Calu3 (cell line): ENCODE measurements around the gene VWF. TPM values are rescaled to one million over a fixed set of nuclear protein-coding genes. Genes with fewer than 3 reads are reported as not detected.

Source experiments
- BruUV-seq: library from RNA; stranded (reverse); fragments of 400-500 nt; replicated peaks from 2 replicates; lab custom pipeline; 2021; lab: Mats Ljungman, UMichigan
- CTCF ChIA-PET: fragments of 300-600 bp; sonication (Branson Sonifier 250); formaldehyde crosslinking; loops from one replicate; lab custom pipeline; 2022; ENCODE audit warnings: antibody characterized with exemption; lab: Charles Lee
- DNase-seq: peaks from one replicate; pipeline ENCODE4 v3.0.0; 2022
- H3K27ac Mint-ChIP-seq: one replicate; pipeline ENCODE4 v1.8.0; 2022; ENCODE audit warnings: mixed read lengths; ENCODE audit not compliant: unreplicated experiment
- H3K27me3 Mint-ChIP-seq: one replicate; pipeline ENCODE4 v1.8.0; 2022; ENCODE audit warnings: mixed read lengths; ENCODE audit not compliant: unreplicated experiment
- H3K36me3 Mint-ChIP-seq: one replicate; pipeline ENCODE4 v1.8.0; 2022; ENCODE audit warnings: mild to moderate bottlenecking, moderate library complexity, mixed read lengths; ENCODE audit not compliant: insufficient read depth, unreplicated experiment
- H3K4me1 Mint-ChIP-seq: one replicate; pipeline ENCODE4 v1.8.0; 2022; ENCODE audit warnings: mild to moderate bottlenecking, low read depth, mixed read lengths; ENCODE audit not compliant: unreplicated experiment
- H3K4me3 Mint-ChIP-seq: one replicate; pipeline ENCODE4 v1.8.0; 2022; ENCODE audit warnings: mild to moderate bottlenecking, low read depth, moderate library complexity, mixed read lengths; ENCODE audit not compliant: unreplicated experiment
- H3K9me3 Mint-ChIP-seq: one replicate; pipeline ENCODE4 v1.8.0; 2022; ENCODE audit warnings: low read depth, mixed read lengths; ENCODE audit not compliant: unreplicated experiment
- intact Hi-C: fragments of 100-400 bp; cut with micrococcal nuclease; formaldehyde crosslinking; loops from one replicate; pipeline ENCODE4 v1.10.0; 2022; ENCODE audit not compliant: unreplicated experiment
- total RNA-seq: library from RNA; stranded (reverse); gene quantifications from 2 replicates; pipeline ENCODE4 v1.2.3, GENCODE V29; 2022
- TF ChIP-seq, protein P1 (sequence below): fragments of 200-600 bp; IDR thresholded peaks from one replicate; pipeline ENCODE4 v1.8.0; 2022; ENCODE audit warnings: antibody characterized with exemption; ENCODE audit not compliant: unreplicated experiment

VWF gene
- total RNA-seq, 1 experiment from 2014 or later: not detected

GRCh38 chr12:5909560-5909959, 214.9 kb downstream of the VWF start:
- CTCF ChIA-PET: no interaction called here
- Mint-ChIP-seq H3K27me3 (peaks cover 73% of the 10 kb centered on the region), H3K27ac (no peak overlapping the region), H3K9me3 (no peaks in the 10 kb centered on the region), H3K4me3 (no peak overlapping the region), H3K4me1 (no peaks in the 10 kb centered on the region), H3K36me3 (no peaks in the 10 kb centered on the region)
- intact Hi-C loops: no loop called here
- TF ChIP-seq, protein P1, sequence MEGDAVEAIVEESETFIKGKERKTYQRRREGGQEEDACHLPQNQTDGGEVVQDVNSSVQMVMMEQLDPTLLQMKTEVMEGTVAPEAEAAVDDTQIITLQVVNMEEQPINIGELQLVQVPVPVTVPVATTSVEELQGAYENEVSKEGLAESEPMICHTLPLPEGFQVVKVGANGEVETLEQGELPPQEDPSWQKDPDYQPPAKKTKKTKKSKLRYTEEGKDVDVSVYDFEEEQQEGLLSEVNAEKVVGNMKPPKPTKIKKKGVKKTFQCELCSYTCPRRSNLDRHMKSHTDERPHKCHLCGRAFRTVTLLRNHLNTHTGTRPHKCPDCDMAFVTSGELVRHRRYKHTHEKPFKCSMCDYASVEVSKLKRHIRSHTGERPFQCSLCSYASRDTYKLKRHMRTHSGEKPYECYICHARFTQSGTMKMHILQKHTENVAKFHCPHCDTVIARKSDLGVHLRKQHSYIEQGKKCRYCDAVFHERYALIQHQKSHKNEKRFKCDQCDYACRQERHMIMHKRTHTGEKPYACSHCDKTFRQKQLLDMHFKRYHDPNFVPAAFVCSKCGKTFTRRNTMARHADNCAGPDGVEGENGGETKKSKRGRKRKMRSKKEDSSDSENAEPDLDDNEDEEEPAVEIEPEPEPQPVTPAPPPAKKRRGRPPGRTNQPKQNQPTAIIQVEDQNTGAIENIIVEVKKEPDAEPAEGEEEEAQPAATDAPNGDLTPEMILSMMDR: no peak
- no TSS peak for BruUV-seq
- DNase-seq: no peak

DNA sequence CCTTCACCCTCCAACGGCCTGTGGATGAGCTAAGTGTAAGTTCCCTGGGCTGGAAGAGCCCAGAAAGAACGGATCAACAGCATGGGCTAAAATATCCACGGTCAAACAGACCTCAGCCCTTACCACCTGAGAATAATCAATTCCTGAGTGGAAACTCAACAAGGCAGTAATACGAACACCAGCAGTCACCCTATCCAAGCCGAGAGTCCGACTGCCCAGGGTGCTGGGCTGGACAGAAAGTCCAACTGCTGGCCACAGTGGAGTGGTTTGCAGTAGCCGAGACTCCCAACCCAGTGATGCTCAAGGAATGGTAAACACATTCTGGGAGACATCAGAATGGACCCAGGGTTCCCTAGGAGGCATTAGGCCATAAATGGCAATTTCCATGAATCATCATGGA, 216.2 kb downstream of the VWF start:
- H3K27ac Mint-ChIP-seq: no peak overlapping the region
- TF ChIP-seq, protein P1: no peak
- H3K9me3 Mint-ChIP-seq: no peaks in the 10 kb centered on the region
- peaks cover 73% of the 10 kb centered on the region for H3K27me3 Mint-ChIP-seq
- no peak for DNase-seq
- intact Hi-C loops: no loop called here
- no peaks in the 10 kb centered on the region for H3K36me3 Mint-ChIP-seq
- CTCF ChIA-PET: no interaction called here
- no peaks in the 10 kb centered on the region for H3K4me1 Mint-ChIP-seq
- no peak overlapping the region for H3K4me3 Mint-ChIP-seq
- no TSS peak for BruUV-seq

DNA sequence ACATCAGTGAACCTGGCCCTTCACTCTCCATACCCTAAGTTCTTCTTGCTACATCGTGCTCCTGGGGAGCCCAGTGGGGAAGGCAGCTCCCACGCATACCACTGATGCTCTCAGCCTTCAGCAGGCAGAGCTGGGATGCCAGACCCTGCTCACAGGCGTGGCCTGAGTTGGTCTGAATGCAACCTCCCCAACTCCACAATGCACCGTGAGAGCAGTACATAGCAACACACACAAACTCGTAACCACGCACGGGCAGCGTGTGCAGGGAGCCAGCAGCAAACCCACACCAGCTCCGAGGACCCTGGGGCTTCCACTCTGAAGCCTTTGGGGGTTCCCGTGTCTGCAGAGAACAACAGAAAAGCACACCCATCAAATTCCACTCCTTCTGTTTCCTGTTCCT, 216.7 kb downstream of the VWF start:
- TF ChIP-seq, protein P1: no peak
- no peaks in the 10 kb centered on the region for H3K9me3 Mint-ChIP-seq
- H3K27ac Mint-ChIP-seq: no peak overlapping the region
- intact Hi-C loops: no loop called here
- peaks cover 69% of the 10 kb centered on the region for H3K27me3 Mint-ChIP-seq
- CTCF ChIA-PET: no interaction called here
- no peaks in the 10 kb centered on the region for H3K36me3 Mint-ChIP-seq
- no TSS peak for BruUV-seq
- no peak overlapping the region for H3K4me3 Mint-ChIP-seq
- DNase-seq: no peak
- H3K4me1 Mint-ChIP-seq: no peaks in the 10 kb centered on the region

DNA sequence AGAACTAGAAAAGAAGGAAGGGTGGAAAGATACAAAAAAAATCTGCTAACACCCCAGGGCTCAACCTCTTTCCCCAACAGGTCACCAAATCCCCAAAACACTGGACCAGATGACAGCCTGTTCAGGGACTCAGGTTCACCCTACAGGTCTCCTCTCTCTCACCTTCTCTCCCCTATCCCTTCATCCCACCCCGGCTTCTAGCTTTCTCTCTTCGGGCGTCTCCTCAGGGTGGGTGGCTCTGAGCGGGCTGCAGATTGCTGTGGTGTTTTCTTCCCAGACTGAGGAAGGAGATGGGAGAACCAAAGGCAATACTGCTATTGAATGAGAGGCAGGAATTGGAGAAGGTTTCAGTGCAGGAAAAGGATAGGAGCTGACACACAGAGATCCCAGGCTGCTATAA, 218.7 kb downstream of the VWF start:
- BruUV-seq: no TSS peak
- H3K27me3 Mint-ChIP-seq: peaks cover 65% of the 10 kb centered on the region
- intact Hi-C loops: no loop called here

More for the DNA sequence above, 218.7 kb downstream of the VWF start:
- H3K4me1 Mint-ChIP-seq: no peaks in the 10 kb centered on the region
- DNase-seq: no peak
- CTCF ChIA-PET: no interaction called here
- no peak overlapping the region for H3K27ac Mint-ChIP-seq
- H3K36me3 Mint-ChIP-seq: no peaks in the 10 kb centered on the region
- no peak overlapping the region for H3K4me3 Mint-ChIP-seq
- TF ChIP-seq, protein P1: no peak
- H3K9me3 Mint-ChIP-seq: no peaks in the 10 kb centered on the region
